Stomach smooth muscle (tissue), 2 donors: ENCODE results near the gene ZNF385B.

Experiments
- H3K27ac ChIP-seq: one replicate; pipeline ENCODE4 v1.7.0; 2013; ENCODE audit warnings: mild to moderate bottlenecking, low read length, inconsistent platforms
- H3K27me3 ChIP-seq, 2 donors: one replicate each; pipeline ENCODE4 v1.7.0; 2013; ENCODE audit warnings: low read length in 2 of 2; ENCODE audit not compliant: insufficient read depth in 2 of 2, control insufficient read depth in 1 of 2
- H3K36me3 ChIP-seq, 2 donors: one replicate each; pipeline ENCODE4 v1.7.0; 2013; ENCODE audit warnings: low read length in 2 of 2; ENCODE audit not compliant: control insufficient read depth in 2 of 2, insufficient read depth in 2 of 2
- H3K4me1 ChIP-seq: one replicate; pipeline ENCODE4 v1.7.0; 2013; ENCODE audit warnings: low read length; ENCODE audit not compliant: control insufficient read depth, insufficient read depth
- H3K4me3 ChIP-seq, 2 donors: one replicate each; pipeline ENCODE4 v1.7.0; 2013; ENCODE audit warnings: low read length in 2 of 2
- H3K9ac ChIP-seq, 2 donors: one replicate each; pipeline ENCODE4 v1.7.0; 2013; ENCODE audit warnings: low read length in 2 of 2, mild to moderate bottlenecking in 1 of 2
- H3K9me3 ChIP-seq, 2 donors: one replicate each; pipeline ENCODE4 v1.7.0; 2013; ENCODE audit warnings: low read length in 2 of 2; ENCODE audit not compliant: control insufficient read depth in 2 of 2
- donor health status: healthy.
- donor health status: Pancreatic carcinoma.

Gene ZNF385B

DNA sequence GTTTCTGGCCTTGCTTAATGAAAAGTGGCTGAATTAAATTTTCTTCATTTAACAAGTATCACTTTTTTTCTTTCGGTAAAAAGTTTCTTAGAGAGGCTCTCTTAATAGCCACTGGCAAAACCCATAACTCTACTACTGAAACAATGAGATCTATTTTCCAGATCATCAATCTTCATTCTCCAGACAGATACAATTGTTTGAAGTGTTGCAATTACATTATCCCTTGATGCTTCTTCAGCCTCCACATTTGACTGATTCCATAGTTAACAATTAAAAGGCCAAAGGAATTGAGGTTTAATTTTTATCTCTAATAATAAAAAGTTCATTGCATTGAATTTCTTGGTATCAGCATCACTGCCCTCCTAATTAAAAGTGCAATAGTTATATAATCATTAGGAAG, 176.3 kb downstream of the ZNF385B start:
- Histone ChIP-seq H3K27ac (no peak overlapping the region), H3K9ac (no peak overlapping the region)

GRCh38 chr2:179682756-179683155, 178.7 kb downstream of the ZNF385B start:
- no peak overlapping the region for H3K27ac ChIP-seq
- no peaks in the 10 kb centered on the region for H3K4me1 ChIP-seq

More for the DNA sequence above, 176.3 kb downstream of the ZNF385B start:
- H3K4me1 ChIP-seq = no peaks in the 10 kb centered on the region
- no peaks in the 10 kb centered on the region for H3K27me3 ChIP-seq
- H3K36me3 ChIP-seq = no peaks in the 10 kb centered on the region
- H3K4me3 ChIP-seq = no peak overlapping the region
- H3K9me3 ChIP-seq = no peaks in the 10 kb centered on the region

GRCh38 chr2:179677746-179678505, 183.5 kb downstream of the ZNF385B start:
- no peaks in the 10 kb centered on the region for H3K9me3 ChIP-seq
- H3K36me3 ChIP-seq = no peaks in the 10 kb centered on the region
- H3K4me3 ChIP-seq = no peak overlapping the region
- no peaks in the 10 kb centered on the region for H3K27me3 ChIP-seq
- no peak overlapping the region for H3K27ac ChIP-seq
- no peaks in the 10 kb centered on the region for H3K4me1 ChIP-seq
- H3K9ac ChIP-seq = no peak overlapping the region

More at GRCh38 chr2:179682756-179683155, 178.7 kb downstream of the ZNF385B start:
- Histone ChIP-seq H3K27me3 (no peaks in the 10 kb centered on the region), H3K9ac (no peak overlapping the region), H3K4me3 (no peak overlapping the region), H3K36me3 (no peaks in the 10 kb centered on the region), H3K9me3 (no peaks in the 10 kb centered on the region)

- H3K4me1 ChIP-seq = no peaks in the 10 kb centered on the region
- H3K9me3 ChIP-seq = no peaks in the 10 kb centered on the region
- no peaks in the 10 kb centered on the region for H3K27me3 ChIP-seq
- no peak overlapping the region for H3K27ac ChIP-seq
- no peak overlapping the region for H3K4me3 ChIP-seq
- H3K9ac ChIP-seq = no peak overlapping the region
- no peaks in the 10 kb centered on the region for H3K36me3 ChIP-seq
These were observed 184.2 kb downstream of the ZNF385B start for GRCh38 chr2:179677077-179677688.

GRCh38 chr2:179675435-179675834, 186.0 kb downstream of the ZNF385B start:
- Histone ChIP-seq H3K4me3 (no peak overlapping the region), H3K9ac (no peak overlapping the region), H3K4me1 (no peaks in the 10 kb centered on the region), H3K9me3 (no peaks in the 10 kb centered on the region), H3K27ac (no peak overlapping the region), H3K36me3 (no peaks in the 10 kb centered on the region), H3K27me3 (no peaks in the 10 kb centered on the region)

DNA sequence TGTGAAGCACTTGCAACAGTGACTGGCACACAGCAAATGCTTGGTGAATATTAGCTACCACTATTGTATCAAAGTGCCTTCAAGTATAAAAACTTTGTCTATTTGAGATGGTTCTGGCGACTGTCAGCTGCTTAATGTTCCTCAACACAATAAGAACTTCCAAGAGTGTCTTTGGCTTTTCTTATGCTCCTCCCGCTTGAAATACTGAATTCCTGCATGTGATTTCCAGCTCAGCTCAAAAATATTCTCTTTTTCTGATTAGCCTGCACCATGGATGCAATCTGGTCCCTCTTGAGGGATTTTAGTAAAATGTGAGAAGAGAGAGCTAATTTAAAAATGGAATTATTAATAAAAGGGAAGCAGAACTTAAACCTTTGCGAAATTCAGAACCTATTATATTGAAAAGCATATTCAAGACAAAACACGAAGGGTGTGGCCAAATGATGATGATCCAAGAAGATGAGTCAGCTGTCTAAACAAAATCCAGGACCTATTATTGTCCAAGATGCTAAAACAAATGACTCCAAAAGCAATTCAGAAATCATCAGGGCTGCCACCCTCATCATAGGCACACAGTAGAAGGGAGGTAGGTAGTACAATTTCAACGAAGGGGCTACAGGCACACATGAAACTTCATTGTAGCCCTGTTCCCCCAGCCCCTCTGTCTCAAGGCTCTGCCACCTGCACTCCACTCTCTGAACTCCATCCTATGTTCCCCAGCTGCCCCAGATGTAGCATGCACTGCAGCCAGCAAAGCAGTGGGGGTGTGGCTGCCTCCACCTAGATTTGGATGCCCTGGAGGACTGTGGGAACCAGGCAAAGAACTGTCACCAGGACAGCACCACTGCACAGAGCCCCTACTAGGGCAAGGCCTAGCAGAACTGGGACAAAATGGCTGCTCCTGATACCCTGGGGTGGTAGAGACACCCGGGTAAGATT, 190.1 kb downstream of the ZNF385B start:
- H3K27ac ChIP-seq = no peak overlapping the region
- no peaks in the 10 kb centered on the region for H3K4me1 ChIP-seq
- H3K27me3 ChIP-seq = no peaks in the 10 kb centered on the region
- H3K36me3 ChIP-seq = no peaks in the 10 kb centered on the region
- no peaks in the 10 kb centered on the region for H3K9me3 ChIP-seq
- no peak overlapping the region for H3K4me3 ChIP-seq
- H3K9ac ChIP-seq = no peak overlapping the region

- Histone ChIP-seq H3K27me3 (no peaks in the 10 kb centered on the region), H3K27ac (no peak overlapping the region), H3K4me1 (no peaks in the 10 kb centered on the region), H3K4me3 (no peak overlapping the region), H3K9me3 (no peaks in the 10 kb centered on the region), H3K9ac (no peak overlapping the region), H3K36me3 (no peaks in the 10 kb centered on the region)
These were observed 192.2 kb downstream of the ZNF385B start for GRCh38 chr2:179669196-179669595.

GRCh38 chr2:179664972-179665812, 196.2 kb downstream of the ZNF385B start:
- Histone ChIP-seq H3K27ac (no peak overlapping the region), H3K9me3 (no peaks in the 10 kb centered on the region), H3K27me3 (no peaks in the 10 kb centered on the region), H3K36me3 (no peaks in the 10 kb centered on the region), H3K4me1 (no peaks in the 10 kb centered on the region), H3K4me3 (no peak overlapping the region), H3K9ac (no peak overlapping the region)

DNA sequence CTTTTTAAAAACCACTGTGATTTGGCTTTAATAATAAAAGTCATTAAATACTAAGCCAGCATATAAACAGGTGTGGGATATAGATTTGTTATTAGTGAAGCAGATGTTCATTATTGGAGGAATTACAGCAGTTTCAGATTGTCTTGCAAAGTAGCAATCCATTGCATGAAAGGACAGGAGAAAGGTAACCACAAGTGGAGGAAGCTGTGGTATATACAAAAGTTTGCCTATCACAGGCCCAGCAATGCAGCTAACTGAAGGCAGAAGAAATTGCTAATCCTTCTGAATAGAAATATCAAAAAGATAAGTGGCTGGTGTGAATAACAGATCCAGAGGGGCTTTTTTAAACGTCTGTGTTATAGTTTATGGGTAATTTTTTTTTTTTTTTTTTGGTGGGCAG, 199.4 kb downstream of the ZNF385B start:
- Histone ChIP-seq H3K4me3 (no peak overlapping the region), H3K36me3 (no peaks in the 10 kb centered on the region), H3K9ac (no peak overlapping the region), H3K27ac (no peak overlapping the region), H3K4me1 (no peaks in the 10 kb centered on the region), H3K9me3 (no peaks in the 10 kb centered on the region), H3K27me3 (no peaks in the 10 kb centered on the region)

DNA sequence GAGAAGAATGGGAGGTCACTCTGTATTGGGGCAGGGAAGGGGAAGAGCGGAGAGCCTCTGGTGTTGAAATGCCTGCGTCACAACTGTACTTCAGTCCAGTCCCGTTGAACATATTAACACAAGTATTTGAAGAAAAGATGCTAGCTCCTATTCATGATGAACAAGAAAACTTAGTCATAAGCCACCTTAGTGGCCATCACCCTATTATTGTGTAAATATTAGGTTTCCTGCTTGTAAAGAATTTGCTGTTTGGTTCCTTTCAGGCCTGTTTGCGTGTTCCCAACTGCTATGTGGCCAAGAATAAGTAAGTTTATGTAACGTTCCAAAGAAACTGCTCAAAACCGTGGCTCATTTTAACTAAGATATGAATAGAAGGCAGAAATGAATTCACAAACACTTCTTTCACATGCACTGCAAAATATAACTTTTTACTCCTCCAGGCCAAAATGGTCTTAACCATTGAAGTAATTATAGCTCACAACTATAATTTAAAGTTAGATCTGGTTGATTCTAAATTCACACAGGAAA, 204.3 kb downstream of the ZNF385B start:
- Histone ChIP-seq H3K9ac (no peak overlapping the region), H3K27me3 (no peaks in the 10 kb centered on the region), H3K4me3 (no peak overlapping the region), H3K4me1 (no peaks in the 10 kb centered on the region), H3K9me3 (no peaks in the 10 kb centered on the region), H3K36me3 (no peaks in the 10 kb centered on the region), H3K27ac (no peak overlapping the region)
